Stimulated activated naive CD8-positive, alpha-beta T cell treated with anti-CD3 and anti-CD28 coated beads, Interleukin-15, amount 100 ng/mL, for 72 hours (primary cell): Measurements from ENCODE around the gene GFY.
A peak's percentile ranks its signal among the peaks of the same experiment; 100 is the strongest.

ENCODE experiments used
- ATAC-seq: fragments of 150-1000 bp; cut with Tn5 transposase; 2 replicates; pipeline ENCODE4 v1.10.0; 2021; ENCODE audit warnings: mild to moderate bottlenecking, moderate library complexity
- DNase-seq, 2 donors: peaks; one replicate each; pipeline ENCODE4 v3.0.0; 2021 to 2022
- H3K27ac Mint-ChIP-seq, 2 donors: one replicate each; pipeline ENCODE4 v1.8.0; 2022; ENCODE audit warnings: mild to moderate bottlenecking in 2 of 2, mixed read lengths in 2 of 2, moderate library complexity in 2 of 2
- H3K27me3 Mint-ChIP-seq: one replicate; pipeline ENCODE4 v1.8.0; 2022; ENCODE audit warnings: mixed read lengths
- H3K4me1 Mint-ChIP-seq: one replicate; pipeline ENCODE4 v1.8.0; 2022; ENCODE audit warnings: mild to moderate bottlenecking, mixed read lengths
- H3K4me3 Mint-ChIP-seq, 2 donors: one replicate each; pipeline ENCODE4 v1.8.0; 2022; ENCODE audit warnings: mild to moderate bottlenecking in 2 of 2, mixed read lengths in 2 of 2, moderate library complexity in 1 of 2
- H3K9me3 Mint-ChIP-seq, 2 donors: one replicate each; pipeline ENCODE4 v1.8.0; 2022; ENCODE audit warnings: mixed read lengths in 2 of 2

The GFY gene

GRCh38 chr19:49425178-49425577 is at the start of gene GFY:
Gene GFY, plus strand, starts transcription at chr19:49425388. Its CDS starts 1,043 bp downstream, at chr19:49426431.
- Mint-ChIP-seq H3K27me3 (peaks cover 100% of the 10 kb centered on the region), H3K27ac (no peak within 1 kb of the TSS), H3K4me1 (peaks cover 86% of the 10 kb centered on the region), H3K9me3 (no peaks in the 10 kb centered on the region), H3K4me3 (no peak within 1 kb of the TSS)
- DNase-seq (no peak), ATAC-seq (no peak)

GRCh38 chr19:49378512-49378911 is 46.7 kb upstream of the GFY start:
- ATAC-seq (no peak), DNase-seq (no peak)
- Mint-ChIP-seq H3K27me3 (no peaks in the 10 kb centered on the region), H3K4me1 (no peaks in the 10 kb centered on the region), H3K27ac (no peak overlapping the region), H3K9me3 (no peaks in the 10 kb centered on the region), H3K4me3 (no peak overlapping the region)

DNA sequence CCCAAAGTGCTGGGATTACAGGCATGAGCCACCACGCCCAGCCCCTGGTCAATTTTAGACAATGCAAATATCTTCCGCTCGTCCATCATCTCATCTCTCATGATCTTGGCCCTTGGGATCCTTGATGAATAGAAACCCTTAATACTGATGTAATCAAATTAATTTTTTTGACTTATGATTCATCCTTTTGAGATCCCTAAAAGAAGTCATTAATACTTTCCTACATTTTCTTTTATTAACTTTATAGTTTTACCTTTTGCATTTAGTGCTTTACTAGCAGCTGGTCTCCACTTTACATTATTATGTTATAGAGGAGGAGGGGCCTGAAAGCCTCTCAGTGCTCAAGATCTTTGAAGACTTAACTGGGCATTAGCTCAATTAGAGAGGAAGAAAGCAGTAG is 44.8 kb upstream of the GFY start:
- H3K9me3 Mint-ChIP-seq: no peaks in the 10 kb centered on the region

GRCh38 chr19:49382639-49383038 is 42.5 kb upstream of the GFY start:
- no peaks in the 10 kb centered on the region for H3K27me3 Mint-ChIP-seq
- ATAC-seq (no peak), DNase-seq (no peak)
- H3K27ac Mint-ChIP-seq: no peak overlapping the region
- no peak overlapping the region for H3K4me3 Mint-ChIP-seq
- H3K4me1 Mint-ChIP-seq: peaks cover 5% of the 10 kb centered on the region
- no peaks in the 10 kb centered on the region for H3K9me3 Mint-ChIP-seq

More for the DNA sequence above, 44.8 kb upstream of the GFY start:
- no peak overlapping the region for H3K4me3 Mint-ChIP-seq
- no peak for DNase-seq
- no peak overlapping the region for H3K27ac Mint-ChIP-seq
- H3K27me3 Mint-ChIP-seq: no peaks in the 10 kb centered on the region
- H3K4me1 Mint-ChIP-seq: no peaks in the 10 kb centered on the region
- ATAC-seq: no peak

- Mint-ChIP-seq H3K4me1 (peaks cover 11% of the 10 kb centered on the region), H3K27ac (no peak overlapping the region), H3K4me3 (no peak overlapping the region), H3K27me3 (no peaks in the 10 kb centered on the region), H3K9me3 (no peaks in the 10 kb centered on the region)
- ATAC-seq: no peak
- no peak for DNase-seq
Observed at GRCh38 chr19:49383599-49383998, 41.6 kb upstream of the GFY start.

- ATAC-seq: peak; percentile 68
- Mint-ChIP-seq H3K9me3 (no peaks in the 10 kb centered on the region), H3K27ac (peak within 1 kb of the TSS; percentile 80 to 88), H3K4me1 (peaks cover 20% of the 10 kb centered on the region), H3K27me3 (peaks cover 8% of the 10 kb centered on the region), H3K4me3 (peak within 1 kb of the TSS; percentile 44 to 66)
- peak; percentile 66 to 91 for DNase-seq
Observed at GRCh38 chr19:49387936-49388372, 37.2 kb upstream of the GFY start, which contains the start of gene KASH5. Gene KASH5, plus strand, starts transcription at chr19:49388249. Its CDS starts 2,635 bp downstream, at chr19:49390884.

DNA sequence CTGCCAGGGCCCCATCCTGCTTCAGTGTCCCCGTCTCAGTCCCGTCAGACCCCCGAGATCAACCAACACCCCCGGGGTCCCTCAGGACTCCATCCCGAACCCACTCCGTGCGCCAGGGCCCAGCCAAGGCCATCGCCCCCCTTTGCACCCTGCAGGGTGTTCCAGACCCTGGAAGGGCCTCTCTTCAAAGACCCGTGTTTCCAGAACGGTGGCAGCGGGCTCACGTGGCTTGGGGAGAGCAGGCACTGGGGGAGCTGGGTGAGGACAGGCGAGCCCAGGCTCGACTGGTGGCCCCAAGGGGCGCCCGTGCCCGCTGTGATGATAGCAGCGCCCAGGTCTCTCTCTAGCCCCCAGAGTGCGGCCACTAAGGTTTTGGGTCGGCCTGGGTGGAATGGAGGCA is 35.8 kb upstream of the GFY start:
- H3K4me1 Mint-ChIP-seq: peaks cover 20% of the 10 kb centered on the region
- H3K4me3 Mint-ChIP-seq: no peak overlapping the region
- H3K27ac Mint-ChIP-seq: no peak overlapping the region

GRCh38 chr19:49390131-49390928 is 34.9 kb upstream of the GFY start:
- DNase-seq: no peak
- Mint-ChIP-seq H3K27me3 (peaks cover 8% of the 10 kb centered on the region), H3K27ac (no peak overlapping the region), H3K4me3 (no peak overlapping the region), H3K9me3 (no peaks in the 10 kb centered on the region), H3K4me1 (peaks cover 20% of the 10 kb centered on the region)
- no peak for ATAC-seq

More for the DNA sequence above, 35.8 kb upstream of the GFY start:
- Mint-ChIP-seq H3K27me3 (peaks cover 8% of the 10 kb centered on the region), H3K9me3 (no peaks in the 10 kb centered on the region)
- no peak for DNase-seq
- ATAC-seq: no peak

GRCh38 chr19:49390929-49391359 is 34.2 kb upstream of the GFY start:
- no peak overlapping the region for H3K4me3 Mint-ChIP-seq
- no peak overlapping the region for H3K27ac Mint-ChIP-seq
- no peaks in the 10 kb centered on the region for H3K9me3 Mint-ChIP-seq
- ATAC-seq: no peak
- H3K4me1 Mint-ChIP-seq: peaks cover 20% of the 10 kb centered on the region
- peaks cover 8% of the 10 kb centered on the region for H3K27me3 Mint-ChIP-seq
- no peak for DNase-seq

GRCh38 chr19:49391581-49392399 is 33.4 kb upstream of the GFY start:
- Mint-ChIP-seq H3K4me3 (no peak overlapping the region), H3K27me3 (peaks cover 8% of the 10 kb centered on the region), H3K27ac (no peak overlapping the region), H3K4me1 (peaks cover 20% of the 10 kb centered on the region), H3K9me3 (no peaks in the 10 kb centered on the region)
- DNase-seq (peak; percentile 71 to 78), ATAC-seq (peak; percentile 90)

DNA sequence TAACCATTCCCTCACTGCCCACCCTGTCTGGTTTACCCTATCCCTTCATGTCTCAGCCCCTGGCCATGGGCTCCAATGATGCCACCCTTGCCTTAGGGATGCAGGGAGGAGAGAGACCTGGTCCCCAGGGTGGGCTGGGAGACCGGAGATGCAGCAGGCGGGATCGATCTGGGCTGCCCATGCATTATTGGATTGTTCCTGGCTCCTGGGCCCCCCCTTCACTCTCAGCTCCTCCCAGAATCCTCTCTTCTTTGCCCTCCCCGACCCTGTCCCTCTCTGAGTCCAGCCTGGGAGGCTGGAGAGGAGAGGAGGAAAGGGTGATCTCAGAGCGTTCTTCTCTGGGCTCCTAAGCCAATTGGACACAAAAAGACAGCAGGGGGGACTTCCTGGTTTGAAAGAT is 31.3 kb upstream of the GFY start:
- no peak overlapping the region for H3K27ac Mint-ChIP-seq
- DNase-seq (no peak), ATAC-seq (no peak)
- peaks cover 8% of the 10 kb centered on the region for H3K27me3 Mint-ChIP-seq
- H3K4me3 Mint-ChIP-seq: no peak overlapping the region
- H3K4me1 Mint-ChIP-seq: peaks cover 20% of the 10 kb centered on the region
- no peaks in the 10 kb centered on the region for H3K9me3 Mint-ChIP-seq

- ATAC-seq (no peak), DNase-seq (no peak)
- Mint-ChIP-seq H3K4me1 (peaks cover 25% of the 10 kb centered on the region), H3K9me3 (no peaks in the 10 kb centered on the region), H3K27ac (no peak overlapping the region), H3K27me3 (peaks cover 8% of the 10 kb centered on the region), H3K4me3 (no peak overlapping the region)
Observed at GRCh38 chr19:49395581-49396407, 29.4 kb upstream of the GFY start.

DNA sequence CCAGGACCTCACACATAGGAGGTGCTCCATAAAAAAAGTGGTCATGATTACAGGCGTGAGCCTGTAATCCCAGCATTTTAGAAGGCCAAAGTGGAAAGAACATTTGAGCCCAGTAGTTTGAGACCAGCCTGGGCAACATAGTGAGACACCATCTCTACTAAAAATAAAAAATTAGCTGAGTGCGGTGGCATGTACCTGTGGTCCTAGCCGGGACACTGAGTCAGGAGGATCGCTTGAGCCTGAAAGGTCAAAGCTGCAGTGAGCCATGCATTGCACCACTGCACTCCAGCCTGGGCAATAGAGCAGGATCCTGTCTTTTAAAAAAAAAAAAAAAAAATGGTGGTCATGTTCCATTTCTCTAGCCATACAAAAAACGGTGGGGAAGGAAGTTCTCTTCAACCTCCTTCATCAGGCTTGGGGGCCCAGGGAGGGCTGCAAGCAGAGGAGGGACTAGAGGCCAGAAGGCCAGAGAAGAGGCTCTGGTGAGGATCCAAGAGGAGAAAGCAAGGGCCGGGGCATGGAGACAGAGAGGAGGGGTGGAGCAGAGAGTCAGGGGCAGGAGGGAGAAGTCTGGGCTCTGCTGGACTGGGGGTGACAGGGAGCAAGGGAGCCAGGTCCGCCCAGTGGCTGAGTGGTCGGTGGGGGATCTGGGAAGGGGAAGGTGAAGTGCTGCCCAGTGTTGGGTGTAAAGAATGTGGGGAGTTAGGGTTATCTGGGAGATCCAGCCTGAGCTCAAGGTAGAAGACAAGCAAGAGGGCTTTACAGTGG is 28.3 kb upstream of the GFY start:
- peaks cover 27% of the 10 kb centered on the region for H3K4me1 Mint-ChIP-seq
- DNase-seq (no peak), ATAC-seq (no peak)
- H3K27ac Mint-ChIP-seq: peak overlapping the region in 1 of 2 donors; percentile 81
- H3K9me3 Mint-ChIP-seq: no peaks in the 10 kb centered on the region
- H3K27me3 Mint-ChIP-seq: peaks cover 4% of the 10 kb centered on the region
- no peak overlapping the region for H3K4me3 Mint-ChIP-seq

- Mint-ChIP-seq H3K27ac (no peak overlapping the region), H3K4me3 (no peak overlapping the region), H3K27me3 (no peaks in the 10 kb centered on the region), H3K4me1 (peaks cover 22% of the 10 kb centered on the region), H3K9me3 (no peaks in the 10 kb centered on the region)
- no peak for DNase-seq
- ATAC-seq: no peak
Observed at GRCh38 chr19:49398001-49398615, 27.1 kb upstream of the GFY start.
